MM.1S (cell line): ENCODE results near the gene SLC38A10.

Source experiments
- EZH2 ChIP-seq: fragments of 300-600 bp; sonication (generic); optimal IDR thresholded peaks from 2 replicates; pipeline ENCODE3; 2017; ENCODE audit warnings: low read depth, mild to moderate bottlenecking, antibody characterized with exemption, low read length, mixed read lengths
- EZH2phosphoT487 ChIP-seq: fragments of 300-600 bp; sonication (generic); IDR thresholded peaks from 2 replicates; pipeline ENCODE4 v1.6.1; 2018; ENCODE audit warnings: antibody characterized with exemption, low read length
- TF ChIP-seq, protein P1 (sequence below): fragments of 300-600 bp; sonication (generic); IDR thresholded peaks from 2 replicates; pipeline ENCODE4 v1.5.1; 2016; ENCODE audit warnings: antibody characterized with exemption, low read length, mixed read lengths

DNA sequence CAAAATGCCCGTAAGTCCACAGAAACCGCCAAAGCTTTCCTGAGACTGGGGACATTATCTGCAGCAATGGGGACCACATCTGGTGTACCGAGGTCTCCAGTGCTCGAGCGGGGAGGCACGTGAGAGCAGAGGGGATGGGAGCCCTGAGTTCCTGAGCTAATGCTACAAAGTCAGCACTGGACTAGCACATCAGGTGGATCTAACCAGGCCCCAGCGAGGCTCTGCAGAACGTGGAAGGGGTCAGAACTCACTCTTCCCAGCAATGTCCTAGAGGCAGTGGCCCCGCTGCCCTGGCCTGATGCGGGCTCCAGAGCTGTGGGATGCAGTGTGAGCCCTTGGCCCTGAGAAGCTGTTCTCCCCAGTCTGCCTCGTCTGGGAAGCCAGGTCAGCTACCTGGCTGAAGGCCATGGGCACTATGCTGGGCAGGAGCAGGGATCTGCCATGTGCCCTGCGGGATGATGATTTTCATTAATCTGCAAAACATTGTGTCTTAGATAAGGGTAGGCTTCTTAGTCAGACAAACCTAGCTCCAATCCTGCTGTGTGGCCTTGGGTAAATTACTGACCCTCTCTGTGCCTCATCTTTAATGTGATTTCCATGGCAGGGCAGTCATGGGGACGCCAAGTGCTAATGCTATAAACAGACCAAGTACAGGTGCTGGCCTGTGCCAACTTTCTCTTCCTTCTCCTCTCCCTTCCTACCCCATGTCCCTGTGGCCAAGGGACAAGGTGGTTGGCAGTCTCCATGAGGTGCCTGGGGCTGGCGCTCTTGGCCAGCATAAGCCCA lies 40.1 kb upstream of the SLC38A10 start:
- TF ChIP-seq, protein P1, sequence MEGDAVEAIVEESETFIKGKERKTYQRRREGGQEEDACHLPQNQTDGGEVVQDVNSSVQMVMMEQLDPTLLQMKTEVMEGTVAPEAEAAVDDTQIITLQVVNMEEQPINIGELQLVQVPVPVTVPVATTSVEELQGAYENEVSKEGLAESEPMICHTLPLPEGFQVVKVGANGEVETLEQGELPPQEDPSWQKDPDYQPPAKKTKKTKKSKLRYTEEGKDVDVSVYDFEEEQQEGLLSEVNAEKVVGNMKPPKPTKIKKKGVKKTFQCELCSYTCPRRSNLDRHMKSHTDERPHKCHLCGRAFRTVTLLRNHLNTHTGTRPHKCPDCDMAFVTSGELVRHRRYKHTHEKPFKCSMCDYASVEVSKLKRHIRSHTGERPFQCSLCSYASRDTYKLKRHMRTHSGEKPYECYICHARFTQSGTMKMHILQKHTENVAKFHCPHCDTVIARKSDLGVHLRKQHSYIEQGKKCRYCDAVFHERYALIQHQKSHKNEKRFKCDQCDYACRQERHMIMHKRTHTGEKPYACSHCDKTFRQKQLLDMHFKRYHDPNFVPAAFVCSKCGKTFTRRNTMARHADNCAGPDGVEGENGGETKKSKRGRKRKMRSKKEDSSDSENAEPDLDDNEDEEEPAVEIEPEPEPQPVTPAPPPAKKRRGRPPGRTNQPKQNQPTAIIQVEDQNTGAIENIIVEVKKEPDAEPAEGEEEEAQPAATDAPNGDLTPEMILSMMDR: no peak
- no peak for TF ChIP-seq EZH2
- no peak for TF ChIP-seq EZH2phosphoT487
